SW 1271 (cell line): Measurements from ENCODE around the gene LAP3.
"Not testable (repeated sequence)": the region's sequence is repeated elsewhere in the genome, so short reads cannot be mapped to it uniquely, and the experiment has no call there.

ENCODE experiments used
- DNase-seq, 2 experiments: peaks; one replicate each; lab custom pipeline; 2025; lab: John Stamatoyannopoulos, UW

Gene LAP3

GRCh38 chr4:17576932-17577664 is at the start of gene LAP3:
LAP3 (plus strand) TSS chr4:17577198; CDS start chr4:17577466, 268 bp downstream.
- DNase-seq, result peak; percentile 85 to 90

- no peak for DNase-seq
Observed at GRCh38 chr4:17528551-17529165, 48.3 kb upstream of the LAP3 start.

- DNase-seq, result no peak
Observed at GRCh38 chr4:17531538-17532285, 45.3 kb upstream of the LAP3 start.

- DNase-seq, result no peak
Observed at GRCh38 chr4:17534705-17535104, 42.3 kb upstream of the LAP3 start.

- no peak for DNase-seq
Observed at GRCh38 chr4:17535242-17535641, 41.8 kb upstream of the LAP3 start.

- DNase-seq, result no peak
Observed at GRCh38 chr4:17535906-17536305, 41.1 kb upstream of the LAP3 start.

GRCh38 chr4:17537060-17537459 is 39.9 kb upstream of the LAP3 start:
- DNase-seq, result not testable (repeated sequence)

GRCh38 chr4:17544205-17544604 is 32.8 kb upstream of the LAP3 start:
- DNase-seq, result no peak

GRCh38 chr4:17544831-17545234 is 32.2 kb upstream of the LAP3 start:
- no peak for DNase-seq

- DNase-seq, result no peak
Observed at GRCh38 chr4:17545374-17546140, 31.4 kb upstream of the LAP3 start.

- no peak for DNase-seq
Observed at GRCh38 chr4:17546222-17546621, 30.8 kb upstream of the LAP3 start.

GRCh38 chr4:17546678-17547077 is 30.3 kb upstream of the LAP3 start:
- DNase-seq, result no peak

- no peak for DNase-seq
Observed at GRCh38 chr4:17550549-17550948, 26.4 kb upstream of the LAP3 start.

GRCh38 chr4:17552427-17552826 is 24.6 kb upstream of the LAP3 start:
- no peak for DNase-seq

GRCh38 chr4:17554568-17554967 is 22.4 kb upstream of the LAP3 start:
- no peak for DNase-seq

- no peak for DNase-seq
Observed at GRCh38 chr4:17556498-17556897, 20.5 kb upstream of the LAP3 start.

GRCh38 chr4:17557880-17558279 is 19.1 kb upstream of the LAP3 start:
- DNase-seq, result no peak

- no peak for DNase-seq
Observed at GRCh38 chr4:17558941-17559708, 17.9 kb upstream of the LAP3 start.

- no peak for DNase-seq
Observed at GRCh38 chr4:17559709-17560048, 17.3 kb upstream of the LAP3 start.

GRCh38 chr4:17560065-17560673 is 16.8 kb upstream of the LAP3 start:
- DNase-seq, result no peak
